Brain microvascular endothelial cell (primary cell): Measurements from ENCODE around the gene CDH18.

ENCODE experiments used
- DNase-seq: peaks from one replicate; pipeline ENCODE4 v3.0.0-alpha.2; 2020
- H3K27ac ChIP-seq: fragments of 250-450 bp; sonication (Bioruptor Pico); 2 replicates; pipeline ENCODE4 v1.5.1; 2020; ENCODE audit warnings: mild to moderate bottlenecking, moderate library complexity
- H3K27me3 ChIP-seq: fragments of 250-450 bp; sonication (Bioruptor Pico); replicated peaks from 2 replicates; pipeline ENCODE4 v1.5.1; 2020; ENCODE audit warnings: mild to moderate bottlenecking
- H3K36me3 ChIP-seq: fragments of 250-450 bp; sonication (Bioruptor Pico); replicated peaks from 2 replicates; pipeline ENCODE4 v1.5.1; 2020; ENCODE audit warnings: mild to moderate bottlenecking
- H3K4me3 ChIP-seq: 2 replicates; pipeline ENCODE4 v1.5.1; 2011; ENCODE audit warnings: low read depth, mild to moderate bottlenecking, control low read depth, low read length, moderate library complexity
- CTCF ChIP-seq: IDR thresholded peaks from 2 replicates; pipeline ENCODE4 v1.5.1; 2011; ENCODE audit warnings: low read depth, mild to moderate bottlenecking, moderate library complexity, low read length, control low read depth, inconsistent platforms; ENCODE audit errors: missing control alignments
- in situ Hi-C: cut with HindIII; loops from 2 replicates; pipeline ENCODE4 v1.10.0; 2017; ENCODE audit warnings: low sequenced_read_pairs, low pct_ligation_motif_present

The CDH18 gene

DNA sequence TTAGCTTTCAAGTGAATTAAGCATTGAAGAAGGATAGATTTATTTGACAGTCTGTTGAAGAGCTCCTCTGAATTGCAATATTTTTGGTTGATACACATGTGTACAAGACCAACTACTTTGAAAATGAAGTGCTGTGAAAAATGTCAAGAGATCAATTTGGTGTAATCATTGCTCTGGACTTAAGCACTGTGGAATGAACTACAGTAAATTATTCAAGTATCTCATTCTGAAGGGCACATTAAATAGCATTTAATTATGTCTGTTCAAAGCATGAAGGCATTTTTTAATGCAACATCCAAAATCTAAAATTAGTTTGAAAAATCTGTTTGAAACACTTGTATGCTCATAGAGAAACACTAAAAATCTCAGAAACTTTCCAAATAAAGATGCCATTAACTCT, 107.5 kb downstream of the CDH18 start:
- Histone ChIP-seq H3K27me3 (no peaks in the 10 kb centered on the region), H3K4me3 (no peak overlapping the region), H3K36me3 (no peaks in the 10 kb centered on the region), H3K27ac (no peak overlapping the region)
- no peak for DNase-seq
- in situ Hi-C loops, result no loop called here
- TF ChIP-seq CTCF, result no peak

GRCh38 chr5:19874811-19875210, 113.2 kb downstream of the CDH18 start:
- DNase-seq, result no peak
- H3K36me3 ChIP-seq, result no peaks in the 10 kb centered on the region
- no peaks in the 10 kb centered on the region for H3K27me3 ChIP-seq
- no peak overlapping the region for H3K4me3 ChIP-seq
- H3K27ac ChIP-seq, result no peak overlapping the region
- in situ Hi-C loops, result no loop called here
- no peak for TF ChIP-seq CTCF

- H3K27me3 ChIP-seq, result no peaks in the 10 kb centered on the region
- TF ChIP-seq CTCF, result no peak
- no peak for DNase-seq
- no peak overlapping the region for H3K27ac ChIP-seq
- in situ Hi-C loops, result no loop called here
- no peak overlapping the region for H3K4me3 ChIP-seq
- no peaks in the 10 kb centered on the region for H3K36me3 ChIP-seq
Observed at GRCh38 chr5:19866090-19866450, 121.9 kb downstream of the CDH18 start.

DNA sequence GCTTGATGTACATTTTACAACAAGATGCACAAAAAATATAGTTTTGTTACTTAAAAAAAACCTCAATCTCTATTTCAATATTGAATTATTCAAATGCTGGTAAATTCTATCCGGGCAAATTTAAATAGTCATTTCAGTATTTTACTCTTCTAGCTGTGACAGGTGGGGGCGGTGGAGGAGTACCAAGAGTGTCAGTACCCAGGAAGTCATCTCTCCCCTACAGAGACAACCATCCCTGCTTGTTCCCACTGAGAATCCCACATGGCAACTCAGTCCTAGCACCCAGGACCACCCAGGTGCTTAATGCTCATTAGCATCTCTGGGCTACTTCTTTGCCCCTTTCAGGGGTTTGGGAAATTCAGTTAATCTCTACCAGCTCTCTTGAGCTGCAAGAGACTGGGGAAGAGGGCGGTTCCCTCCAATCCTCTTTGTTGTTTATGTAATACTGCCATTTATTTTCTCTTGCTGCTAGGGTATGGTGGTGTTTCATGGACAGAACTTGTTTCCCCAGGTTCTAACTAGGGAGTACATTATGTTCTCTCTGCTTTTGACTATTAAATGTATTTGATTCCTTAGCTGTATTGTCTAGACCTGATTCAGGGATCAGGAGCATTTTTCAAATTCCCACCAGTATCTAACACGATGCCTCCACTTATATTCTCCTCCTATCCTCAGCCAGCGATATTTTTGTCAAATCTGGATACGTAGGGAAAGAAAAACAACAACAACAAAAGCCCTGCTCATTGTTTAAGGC, 122.5 kb downstream of the CDH18 start:
- in situ Hi-C loops, result no loop called here
- Histone ChIP-seq H3K27ac (no peak overlapping the region), H3K36me3 (no peaks in the 10 kb centered on the region), H3K4me3 (no peak overlapping the region), H3K27me3 (no peaks in the 10 kb centered on the region)
- no peak for TF ChIP-seq CTCF
- DNase-seq, result no peak

DNA sequence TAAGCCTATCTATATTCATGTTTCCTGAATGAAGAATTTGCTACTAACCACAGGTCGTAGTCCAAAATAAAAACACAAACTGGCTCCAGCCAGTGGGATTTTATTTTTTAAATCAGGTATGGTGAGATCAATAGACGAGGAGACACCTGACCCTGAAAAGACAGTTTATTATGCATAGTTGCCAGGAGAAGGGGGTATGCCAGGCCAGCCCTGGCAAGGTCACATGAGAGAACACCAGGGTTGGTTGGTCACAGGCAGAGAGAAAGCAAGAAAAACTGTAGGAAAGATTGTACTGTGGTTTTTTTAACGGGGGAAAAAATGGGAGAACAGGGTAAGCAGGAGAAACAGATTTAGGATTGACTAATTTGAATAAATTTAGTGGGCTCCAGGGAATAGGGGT, 125.3 kb downstream of the CDH18 start:
- TF ChIP-seq CTCF, result no peak
- H3K27me3 ChIP-seq, result no peaks in the 10 kb centered on the region
- in situ Hi-C loops, result no loop called here
- H3K4me3 ChIP-seq, result no peak overlapping the region
- H3K27ac ChIP-seq, result no peak overlapping the region
- H3K36me3 ChIP-seq, result no peaks in the 10 kb centered on the region
- DNase-seq, result no peak

DNA sequence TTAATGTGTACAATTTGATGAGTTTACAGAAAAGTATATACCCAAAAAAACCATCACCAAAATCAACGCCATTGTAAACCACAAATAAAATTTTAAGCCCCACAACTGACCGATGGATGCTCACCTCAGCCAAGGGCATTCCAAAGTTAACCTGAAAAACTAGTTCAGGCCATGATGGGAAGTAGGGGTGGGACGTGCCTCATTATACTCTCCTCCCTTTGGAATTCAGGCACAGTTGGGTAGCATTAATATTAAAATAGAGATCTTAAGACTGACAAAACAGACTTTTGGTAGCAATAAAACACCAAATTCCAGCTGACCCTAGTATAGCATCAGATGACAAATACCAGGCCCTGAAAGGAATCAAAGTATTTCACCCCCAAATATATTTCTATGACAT, 129.0 kb downstream of the CDH18 start:
- no peak overlapping the region for H3K4me3 ChIP-seq
- in situ Hi-C loops, result no loop called here
- no peaks in the 10 kb centered on the region for H3K36me3 ChIP-seq
- no peak for TF ChIP-seq CTCF
- no peak for DNase-seq
- no peak overlapping the region for H3K27ac ChIP-seq
- no peaks in the 10 kb centered on the region for H3K27me3 ChIP-seq
